WTC11 (cell line): ENCODE data around the gene COPE. TPM values are rescaled to one million over a fixed set of nuclear protein-coding genes. Genes with fewer than 3 reads are reported as not detected.

Experiments used
- ATAC-seq: fragments of 200-7000 bp; cut with Tn5 transposase; 2 replicates; pipeline ENCODE4 v1.10.0; 2021; ENCODE audit warnings: mild to moderate bottlenecking, moderate library complexity
- CTCF ChIA-PET: fragments of 300-600 bp; sonication (Branson Sonifier 250); formaldehyde crosslinking; loops from one replicate; lab custom pipeline; 2021; ENCODE audit warnings: antibody characterized with exemption; lab: Charles Lee
- POLR2A ChIA-PET: fragments of 350-600 bp; sonication (Branson Sonifier 250); formaldehyde crosslinking; loops from one replicate; lab custom pipeline; 2021; ENCODE audit warnings: antibody characterized with exemption; lab: Charles Lee
- DNase-seq: peaks from one replicate; pipeline ENCODE4 v3.0.0; 2021; ENCODE audit warnings: low spot score
- H3K27ac Mint-ChIP-seq: 2 replicates; pipeline ENCODE4 v1.8.0; 2021; ENCODE audit warnings: mixed read lengths
- H3K27me3 Mint-ChIP-seq: 2 replicates; pipeline ENCODE4 v1.8.0; 2021; ENCODE audit warnings: low read depth, mild to moderate bottlenecking, moderate library complexity, mixed read lengths
- H3K36me3 Mint-ChIP-seq: 2 replicates; pipeline ENCODE4 v1.8.0; 2021; ENCODE audit warnings: mixed read lengths
- H3K4me1 Mint-ChIP-seq: 2 replicates; pipeline ENCODE4 v1.8.0; 2022; ENCODE audit warnings: mixed read lengths
- H3K4me3 Mint-ChIP-seq: 2 replicates; pipeline ENCODE4 v1.8.0; 2021; ENCODE audit warnings: mild to moderate bottlenecking, moderate library complexity, mixed read lengths
- H3K9me3 Mint-ChIP-seq: 2 replicates; pipeline ENCODE4 v1.8.0; 2021; ENCODE audit warnings: mixed read lengths
- ATF3 ChIP-seq: sonication (generic); formaldehyde crosslinking; conservative IDR thresholded peaks from 2 replicates; pipeline ENCODE4 v1.8.1; 2022; ENCODE audit warnings: mild to moderate bottlenecking, missing genetic modification reagents
- EMX1 ChIP-seq: fragments of 250-450 bp; sonication (Bioruptor Pico); IDR thresholded peaks from 2 replicates; pipeline ENCODE4 v1.8.0; 2021; ENCODE audit warnings: mild to moderate bottlenecking
- ETV6 ChIP-seq: sonication (generic); formaldehyde crosslinking; IDR thresholded peaks from 2 replicates; pipeline ENCODE4 v1.8.1; 2022; ENCODE audit warnings: mild to moderate bottlenecking, missing genetic modification reagents
- FOXP4 ChIP-seq: sonication (generic); formaldehyde crosslinking; IDR thresholded peaks from 2 replicates; pipeline ENCODE4 v1.8.0; 2022; ENCODE audit warnings: mild to moderate bottlenecking, missing genetic modification reagents
- GRHL2 ChIP-seq: fragments of 250-450 bp; sonication (Bioruptor Pico); IDR thresholded peaks from 2 replicates; pipeline ENCODE4 v1.8.0; 2022; ENCODE audit warnings: mild to moderate bottlenecking, moderate library complexity; ENCODE audit not compliant: insufficient replicate concordance, severe bottlenecking
- HMGA2 ChIP-seq: fragments of 250-450 bp; sonication (Bioruptor Pico); IDR thresholded peaks from 2 replicates; pipeline ENCODE4 v1.4.0; 2021; ENCODE audit warnings: mild to moderate bottlenecking, moderate library complexity
- HMGXB4 ChIP-seq: sonication (generic); formaldehyde crosslinking; IDR thresholded peaks from 2 replicates; pipeline ENCODE4 v1.8.1; 2023; ENCODE audit warnings: mild to moderate bottlenecking, moderate library complexity, missing genetic modification reagents
- IRF1 ChIP-seq: sonication (generic); formaldehyde crosslinking; IDR thresholded peaks from 2 replicates; pipeline ENCODE4 v1.8.0; 2023; ENCODE audit warnings: missing genetic modification reagents
- JUN ChIP-seq: sonication (generic); formaldehyde crosslinking; IDR thresholded peaks from 2 replicates; pipeline ENCODE4 v1.8.0; 2023; ENCODE audit warnings: mild to moderate bottlenecking, missing genetic modification reagents
- MAX ChIP-seq: sonication (generic); formaldehyde crosslinking; IDR thresholded peaks from 2 replicates; pipeline ENCODE4 v1.8.0; 2022; ENCODE audit warnings: mild to moderate bottlenecking, missing genetic modification reagents
- MLX ChIP-seq: sonication (generic); formaldehyde crosslinking; IDR thresholded peaks from 2 replicates; pipeline ENCODE4 v1.8.1; 2023; ENCODE audit warnings: mild to moderate bottlenecking, missing genetic modification reagents, moderate library complexity
- NFE2L1 ChIP-seq: sonication (generic); formaldehyde crosslinking; IDR thresholded peaks from 2 replicates; pipeline ENCODE4 v1.8.1; 2023; ENCODE audit warnings: missing genetic modification reagents
- NFYB ChIP-seq: sonication (generic); formaldehyde crosslinking; conservative IDR thresholded peaks from 2 replicates; pipeline ENCODE4 v1.8.0; 2022; ENCODE audit warnings: low read depth, missing genetic modification reagents
- NR2C2 ChIP-seq: sonication (generic); formaldehyde crosslinking; IDR thresholded peaks from 2 replicates; pipeline ENCODE4 v1.8.0; 2022; ENCODE audit warnings: mild to moderate bottlenecking, missing genetic modification reagents
- OVOL2 ChIP-seq: fragments of 250-450 bp; sonication (Bioruptor Pico); IDR thresholded peaks from 2 replicates; pipeline ENCODE4 v1.9.0; 2021; ENCODE audit warnings: mild to moderate bottlenecking, borderline replicate concordance
- PRDM15 ChIP-seq: sonication (generic); formaldehyde crosslinking; IDR thresholded peaks from 2 replicates; pipeline ENCODE4 v1.8.0; 2022; ENCODE audit warnings: missing genetic modification reagents
- RELA ChIP-seq: sonication (generic); formaldehyde crosslinking; IDR thresholded peaks from 2 replicates; pipeline ENCODE4 v1.8.1; 2022; ENCODE audit warnings: missing genetic modification reagents, mild to moderate bottlenecking, borderline replicate concordance
- RORB ChIP-seq: fragments of 250-450 bp; sonication (Bioruptor Pico); IDR thresholded peaks from 2 replicates; pipeline ENCODE4 v1.9.0; 2021; ENCODE audit warnings: mild to moderate bottlenecking
- TCF7 ChIP-seq: sonication (generic); formaldehyde crosslinking; IDR thresholded peaks from 2 replicates; pipeline ENCODE4 v1.8.0; 2022; ENCODE audit warnings: mild to moderate bottlenecking, low read depth, missing genetic modification reagents, moderate library complexity
- TEAD4 ChIP-seq: sonication (generic); formaldehyde crosslinking; IDR thresholded peaks from 2 replicates; pipeline ENCODE4 v1.8.0; 2022; ENCODE audit warnings: mild to moderate bottlenecking, missing genetic modification reagents
- USF1 ChIP-seq: sonication (generic); formaldehyde crosslinking; IDR thresholded peaks from 2 replicates; pipeline ENCODE4 v1.8.0; 2022; ENCODE audit warnings: mild to moderate bottlenecking, missing genetic modification reagents
- ZNF121 ChIP-seq: sonication (generic); formaldehyde crosslinking; IDR thresholded peaks from 2 replicates; pipeline ENCODE4 v1.8.0; 2023; ENCODE audit warnings: missing genetic modification reagents
- ZSCAN18 ChIP-seq: fragments of 250-450 bp; sonication (Bioruptor Pico); IDR thresholded peaks from 2 replicates; pipeline ENCODE4 v2.1.2; 2022; ENCODE audit warnings: mild to moderate bottlenecking, moderate library complexity
- total RNA-seq: library from RNA; stranded (reverse); gene quantifications from 3 replicates; pipeline ENCODE4 v1.2.3, GENCODE V29; 2021

COPE gene
- total RNA-seq, 1 experiment from 2014 or later = 228 TPM

GRCh38 chr19:18905513-18906236 lies 13.5 kb downstream of the COPE start (continued):
- TF ChIP-seq PRDM15 (CRISPR knock-in tag) (no peak), MAX (CRISPR knock-in tag) (no peak), RORB (no peak), HMGA2 (CRISPR knock-in tag) (no peak), NFYB (CRISPR knock-in tag) (no peak)

GRCh38 chr19:18905058-18905456 lies 14.1 kb downstream of the COPE start:
- CTCF ChIA-PET = interaction anchor here (1.6 kb wide), 1 partner anchor 82 kb away, joined by 4 read pairs; no protein-coding TSS in a partner anchor
- DNase-seq = no peak
- H3K36me3 Mint-ChIP-seq = peaks cover 12% of the 10 kb centered on the region; the same call in 1 of the 2 replicates
- no peak overlapping the region for H3K4me3 Mint-ChIP-seq
- no peak overlapping the region; the same call in 1 of the 2 replicates for H3K27ac Mint-ChIP-seq
- TF ChIP-seq NR2C2 (CRISPR knock-in tag) = no peak
- no peak for TF ChIP-seq TEAD4 (CRISPR knock-in tag)
- TF ChIP-seq IRF1 (CRISPR knock-in tag) = no peak
- TF ChIP-seq RELA (CRISPR knock-in tag) = no peak
- no peak for TF ChIP-seq JUN (CRISPR knock-in tag)
- TF ChIP-seq GRHL2 (CRISPR knock-in tag) = no peak
- TF ChIP-seq EMX1 = no peak
- TF ChIP-seq MLX (CRISPR knock-in tag) = no peak
- TF ChIP-seq FOXP4 (CRISPR knock-in tag) = no peak
- TF ChIP-seq USF1 (CRISPR knock-in tag) = no peak
- no peak for TF ChIP-seq TCF7 (CRISPR knock-in tag)
- TF ChIP-seq ATF3 (CRISPR knock-in tag) = no peak
- TF ChIP-seq OVOL2 (CRISPR knock-in tag) = no peak
- TF ChIP-seq ETV6 = no peak
- no peak for TF ChIP-seq NFE2L1 (CRISPR knock-in tag)
- no peak for TF ChIP-seq ZSCAN18
- TF ChIP-seq ZNF121 (CRISPR knock-in tag) = no peak
- no peak for TF ChIP-seq HMGXB4 (CRISPR knock-in tag)
- no peaks in the 10 kb centered on the region for H3K4me1 Mint-ChIP-seq
- H3K27me3 Mint-ChIP-seq = no peaks in the 10 kb centered on the region
- POLR2A ChIA-PET = no interaction called here
- no peak for ATAC-seq
- no peaks in the 10 kb centered on the region for H3K9me3 Mint-ChIP-seq
